GM19238 (cell line): Measurements from ENCODE around the gene MEI4.
"Not testable (repeated sequence)": the region's sequence is repeated elsewhere in the genome, so short reads cannot be mapped to it uniquely, and the experiment has no call there.

Experiments
- DNase-seq: peaks from one replicate; pipeline ENCODE4 v3.0.0; 2011; ENCODE audit warnings: low spot score; ENCODE audit not compliant: insufficient read length

MEI4 gene

DNA sequence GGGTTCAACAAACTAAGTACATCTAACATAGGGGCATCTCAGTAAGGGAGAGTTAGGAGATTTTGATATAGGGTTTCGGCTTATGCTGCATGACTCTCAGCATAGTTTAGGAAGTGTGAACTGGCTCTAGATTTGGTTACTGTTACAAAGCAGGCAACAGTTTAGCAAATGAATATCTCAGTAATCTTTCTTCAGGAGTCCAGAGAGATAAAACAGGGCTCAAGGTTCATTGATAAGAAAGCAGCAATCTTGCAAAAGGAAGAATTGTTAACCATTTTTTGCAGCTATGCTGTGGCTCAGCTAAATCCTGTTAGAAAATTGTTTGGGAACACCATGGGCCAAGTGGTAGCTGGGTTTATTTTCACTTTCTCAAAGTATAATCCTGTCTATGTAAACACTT lies 161.3 kb downstream of the MEI4 start:
- no peak for DNase-seq

DNA sequence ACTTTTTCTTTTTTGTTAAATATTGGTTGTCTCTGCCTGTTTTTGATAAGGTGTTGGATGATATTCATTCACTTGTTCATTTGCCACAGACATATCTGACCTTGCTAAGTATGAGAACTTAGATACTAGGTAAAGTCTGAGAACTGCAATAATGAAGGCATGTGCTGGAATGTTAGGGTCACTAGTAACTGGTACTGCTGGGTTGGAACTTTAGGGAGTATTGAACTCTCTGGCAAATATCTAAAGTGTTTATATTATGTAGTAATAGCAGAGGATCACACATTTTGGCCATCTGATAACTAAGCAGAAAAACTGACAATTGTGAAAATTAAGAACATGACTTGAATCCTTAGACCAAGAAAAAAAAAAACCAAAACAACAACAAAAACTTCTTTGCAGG lies 162.7 kb downstream of the MEI4 start:
- no peak for DNase-seq

GRCh38 chr6:77816766-77817270 lies 164.0 kb downstream of the MEI4 start:
- DNase-seq, result no peak

DNA sequence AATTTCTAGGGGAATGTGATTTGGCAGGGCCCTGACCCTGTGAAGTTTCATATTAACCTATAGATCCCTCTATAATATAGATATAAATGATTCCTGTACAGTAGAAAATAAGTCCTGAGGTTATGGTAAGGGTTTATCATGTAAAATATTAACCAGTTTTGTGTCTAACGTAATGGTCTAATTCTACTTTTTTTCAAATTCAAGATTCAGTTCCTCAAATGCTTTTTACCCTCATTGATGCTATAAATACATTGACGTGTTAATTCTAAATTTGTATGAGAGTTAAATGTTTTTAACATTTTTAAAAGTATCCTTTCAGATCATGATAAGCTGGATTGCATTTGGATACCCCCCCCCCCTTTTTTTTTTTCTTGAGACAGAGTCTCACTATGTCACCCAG lies 169.4 kb downstream of the MEI4 start:
- DNase-seq, result no peak

DNA sequence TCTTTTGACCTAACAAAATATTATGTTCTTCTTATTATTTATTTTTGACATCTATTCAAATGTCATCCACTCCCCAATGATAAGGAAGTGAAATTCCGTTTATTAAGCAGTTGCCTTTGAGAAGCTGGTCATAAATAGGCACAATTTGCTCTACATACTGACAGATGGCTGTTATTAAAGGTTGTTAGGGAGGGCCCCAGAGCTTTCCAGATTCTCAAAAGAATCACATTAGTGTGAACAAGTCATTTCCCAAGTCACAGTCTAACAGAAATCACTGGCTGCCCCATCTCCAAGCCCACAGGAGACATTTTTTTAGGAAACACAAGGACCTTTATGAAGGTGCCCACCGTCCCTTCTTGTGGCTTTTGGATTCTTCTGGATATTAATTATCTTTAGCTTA lies 172.4 kb downstream of the MEI4 start:
- DNase-seq, result no peak

GRCh38 chr6:77829736-77830135 lies 176.9 kb downstream of the MEI4 start:
- DNase-seq, result no peak

- DNase-seq, result not testable (repeated sequence)
Observed at GRCh38 chr6:77833749-77834148, 180.9 kb downstream of the MEI4 start.

DNA sequence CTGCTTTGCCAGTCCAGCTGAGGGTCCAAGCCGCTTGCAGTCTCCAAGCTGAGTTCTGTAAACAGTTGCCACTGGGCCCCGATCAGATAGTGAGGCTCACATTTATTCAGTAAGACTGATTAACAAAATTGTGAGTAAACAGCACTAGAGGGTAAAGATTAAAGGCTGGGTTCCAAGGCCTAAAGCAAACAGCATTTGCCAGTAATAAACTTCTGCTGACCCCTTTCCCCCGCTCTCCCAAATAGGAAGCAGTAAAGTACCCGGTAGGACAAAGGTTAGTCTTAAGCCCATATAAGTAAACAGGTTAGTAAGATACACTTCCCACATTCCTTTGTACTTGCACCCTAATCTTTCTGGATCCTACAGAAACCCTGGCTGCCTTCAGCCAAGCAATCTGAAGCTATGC lies 181.8 kb downstream of the MEI4 start:
- DNase-seq, result no peak

DNA sequence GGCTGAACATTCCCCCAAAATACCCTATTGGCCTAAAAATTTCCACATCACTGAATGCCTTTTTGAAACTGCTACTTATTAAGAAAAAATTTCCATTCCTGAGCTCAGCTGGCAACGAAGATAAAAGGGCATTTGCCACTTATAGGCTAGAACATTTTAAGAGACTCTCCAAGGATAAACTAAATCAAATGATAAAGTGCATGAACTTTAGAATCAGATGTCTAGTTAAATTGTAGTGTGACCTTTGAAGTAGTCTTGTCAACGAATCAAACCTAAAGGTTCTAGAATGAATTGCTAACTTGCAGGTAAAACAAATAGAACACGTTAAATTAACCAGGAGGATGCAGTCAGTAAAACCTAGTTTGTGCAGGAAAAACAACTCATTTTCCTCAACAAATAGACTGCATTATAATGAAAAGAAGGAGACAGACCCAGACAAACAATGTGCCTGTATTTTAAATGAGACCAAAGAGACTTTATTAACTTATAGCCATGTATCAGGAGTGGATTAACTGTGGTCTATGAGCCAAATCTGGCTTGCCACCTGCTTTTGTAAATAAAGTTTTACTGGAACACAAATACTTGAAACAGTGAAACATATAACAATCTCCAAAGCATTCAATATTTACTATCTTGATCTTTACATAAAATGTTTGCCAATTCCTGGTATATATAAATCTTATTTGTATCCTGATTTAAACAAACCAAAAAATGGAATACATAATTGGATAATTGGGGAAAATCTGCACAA lies 184.4 kb downstream of the MEI4 start:
- DNase-seq, result no peak

- no peak for DNase-seq
Observed at GRCh38 chr6:77839292-77839691, 186.5 kb downstream of the MEI4 start.

GRCh38 chr6:77844822-77845221 lies 192.0 kb downstream of the MEI4 start:
- no peak for DNase-seq

DNA sequence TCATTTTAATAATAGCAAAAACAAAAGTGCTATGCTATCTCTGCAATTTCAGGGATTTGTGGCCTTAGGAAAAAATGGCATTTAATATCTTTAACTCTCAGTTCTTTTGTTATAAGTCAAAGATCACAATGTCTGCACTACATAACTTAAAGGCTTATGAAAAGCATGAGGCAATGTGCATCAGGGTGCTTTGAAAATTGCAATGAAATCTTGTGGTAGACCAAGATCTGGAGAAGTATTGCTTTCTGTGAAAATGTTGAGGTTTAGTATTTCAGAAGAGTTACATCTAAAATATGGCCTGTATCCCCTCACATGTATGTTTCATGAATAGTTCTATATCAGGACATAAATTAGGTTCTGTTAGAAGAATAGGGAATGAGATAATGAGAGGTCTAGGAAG lies 200.6 kb downstream of the MEI4 start:
- DNase-seq, result no peak

DNA sequence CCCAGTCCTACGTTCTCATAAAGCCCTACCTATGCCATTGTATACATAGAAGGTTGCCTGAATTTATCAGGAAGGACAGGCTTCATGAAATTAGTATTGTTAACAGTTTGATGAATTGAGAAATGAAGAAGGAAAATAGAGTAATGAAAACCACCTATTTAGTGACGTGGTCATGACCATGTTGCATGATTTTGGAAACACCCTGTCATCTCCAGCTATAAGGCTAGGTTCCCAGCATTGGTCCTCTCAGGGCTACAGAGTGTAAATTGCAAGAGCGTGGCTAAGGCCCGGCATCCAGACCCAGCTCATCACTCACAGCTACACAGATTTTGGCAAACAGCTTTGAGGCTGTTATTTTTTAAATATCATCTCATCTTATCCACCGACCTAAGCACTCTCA lies 203.6 kb downstream of the MEI4 start:
- DNase-seq, result no peak

- DNase-seq, result no peak
Observed at GRCh38 chr6:77857421-77857820, 204.6 kb downstream of the MEI4 start.

DNA sequence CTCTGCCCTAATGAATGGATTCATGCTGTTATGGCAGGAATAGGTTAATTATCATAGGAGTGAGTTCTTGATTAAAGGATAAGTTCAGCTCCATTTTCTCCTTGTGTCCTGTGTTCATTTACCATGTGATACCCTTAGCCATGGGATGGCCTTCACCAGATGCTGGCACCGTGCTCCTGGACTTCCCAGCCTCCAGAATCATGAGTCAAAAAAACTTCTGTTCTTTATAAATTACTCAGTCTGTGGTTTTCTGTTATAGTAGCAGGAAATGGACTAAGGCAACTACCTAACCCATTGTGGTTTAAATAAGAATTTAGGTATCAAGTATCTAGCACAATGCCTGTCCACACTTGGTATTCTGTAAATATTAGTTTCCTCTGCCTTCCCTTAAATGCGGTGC lies 223.5 kb downstream of the MEI4 start:
- DNase-seq, result no peak

- no peak for DNase-seq
Observed at GRCh38 chr6:77879527-77879926, 226.7 kb downstream of the MEI4 start.

- no peak for DNase-seq
Observed at GRCh38 chr6:77880501-77880900, 227.7 kb downstream of the MEI4 start.

DNA sequence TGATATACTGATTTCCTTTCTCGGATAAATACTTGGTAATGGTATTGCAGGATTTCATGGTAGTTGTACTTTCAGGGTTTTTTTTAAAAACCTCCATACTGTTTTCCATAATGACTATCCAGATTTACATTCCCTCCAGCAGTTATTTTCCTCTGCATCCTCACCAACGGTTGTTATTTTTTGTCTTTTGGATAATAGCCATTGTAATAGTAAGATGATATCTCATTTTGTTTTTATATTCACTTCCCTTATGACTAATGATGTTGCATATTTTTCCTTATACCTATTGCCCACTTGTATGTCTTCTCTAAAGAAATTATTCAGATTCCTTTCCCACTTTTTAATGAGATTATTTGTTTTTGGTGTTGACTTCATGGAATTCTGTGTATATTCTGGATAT lies 231.0 kb downstream of the MEI4 start:
- DNase-seq, result no peak

DNA sequence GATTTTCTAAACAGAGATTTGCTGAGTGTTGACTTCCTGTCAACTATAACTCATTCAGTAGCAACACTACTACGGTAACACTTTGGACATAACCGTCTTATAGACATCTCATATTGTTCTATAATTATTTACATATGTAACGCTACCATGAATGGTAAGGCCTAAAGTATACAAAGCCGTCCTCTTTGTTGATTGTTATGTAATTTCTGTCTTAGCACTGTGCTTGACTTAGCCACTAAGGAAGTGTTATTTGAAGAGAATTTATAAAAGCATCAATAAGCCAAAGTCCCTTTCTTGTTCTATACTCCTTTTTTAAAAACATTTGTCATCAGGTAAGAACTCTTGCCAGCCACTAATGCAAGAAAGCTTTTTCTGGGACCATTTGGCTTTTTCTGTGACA lies 240.6 kb downstream of the MEI4 start:
- no peak for DNase-seq

DNA sequence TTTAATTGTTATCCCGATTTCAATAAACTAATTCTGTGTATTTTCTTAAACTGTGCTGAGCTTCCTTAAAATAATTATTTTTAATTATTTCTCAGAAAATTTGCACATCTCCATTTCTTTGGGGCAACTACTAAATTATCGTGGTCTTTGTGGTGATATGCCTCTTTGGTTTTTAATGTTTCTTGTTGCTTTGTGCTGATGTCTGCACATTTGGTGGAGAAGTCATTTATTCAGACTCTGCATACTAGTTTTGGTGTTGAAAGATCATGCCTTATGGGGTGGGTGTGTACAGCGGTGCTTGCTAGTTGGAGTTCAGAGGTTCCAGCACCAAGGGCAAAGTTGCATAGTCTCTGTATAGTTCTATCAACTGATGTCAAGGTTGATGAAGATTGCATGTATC lies 253.2 kb downstream of the MEI4 start:
- DNase-seq, result no peak

- DNase-seq, result no peak
Observed at GRCh38 chr6:77910826-77911225, 258.0 kb downstream of the MEI4 start.

- DNase-seq, result no peak
Observed at GRCh38 chr6:77926198-77926751, 273.4 kb downstream of the MEI4 start.

GRCh38 chr6:77930382-77930781 lies 277.5 kb downstream of the MEI4 start:
- no peak for DNase-seq
